ENCODE measurements around the gene BOD1. TPM values are rescaled to one million over a fixed set of nuclear protein-coding genes. Genes with fewer than 3 reads are reported as not detected.

BOD1 gene
- total and polyA plus RNA-seq, 9 of the 15 experiments (the other 6 are each of a cell fraction or from before 2014, with no cell fraction given): 10.1 to 31.6 (median 22.6) TPM

DNA sequence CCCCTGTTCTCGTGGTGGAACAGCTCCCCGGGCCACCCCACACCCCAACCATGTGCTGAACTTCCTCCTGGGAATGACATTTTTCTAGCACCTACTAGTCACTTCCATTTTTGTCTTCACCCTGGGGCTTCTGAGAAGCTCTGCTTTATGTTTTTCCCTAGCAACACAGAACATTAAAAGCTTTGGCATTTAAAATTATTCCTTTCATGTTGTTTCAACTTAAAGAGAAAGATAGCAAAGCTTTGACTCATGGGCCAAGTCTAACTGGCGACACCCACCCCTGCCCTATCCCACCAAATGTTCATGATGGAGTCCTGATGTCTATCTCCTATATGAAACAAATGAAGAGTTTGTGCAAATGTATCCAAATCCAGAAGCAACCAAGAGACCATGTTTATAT, 22.4 kb downstream of the BOD1 start (continued):
- TF ChIP-seq TFAM (CRISPR knock-in tag; conservative IDR thresholded peaks at IDR 0.05) (no peak), IRF2 (CRISPR knock-in tag; IDR thresholded peaks at IDR 0.05) (no peak)

DNA sequence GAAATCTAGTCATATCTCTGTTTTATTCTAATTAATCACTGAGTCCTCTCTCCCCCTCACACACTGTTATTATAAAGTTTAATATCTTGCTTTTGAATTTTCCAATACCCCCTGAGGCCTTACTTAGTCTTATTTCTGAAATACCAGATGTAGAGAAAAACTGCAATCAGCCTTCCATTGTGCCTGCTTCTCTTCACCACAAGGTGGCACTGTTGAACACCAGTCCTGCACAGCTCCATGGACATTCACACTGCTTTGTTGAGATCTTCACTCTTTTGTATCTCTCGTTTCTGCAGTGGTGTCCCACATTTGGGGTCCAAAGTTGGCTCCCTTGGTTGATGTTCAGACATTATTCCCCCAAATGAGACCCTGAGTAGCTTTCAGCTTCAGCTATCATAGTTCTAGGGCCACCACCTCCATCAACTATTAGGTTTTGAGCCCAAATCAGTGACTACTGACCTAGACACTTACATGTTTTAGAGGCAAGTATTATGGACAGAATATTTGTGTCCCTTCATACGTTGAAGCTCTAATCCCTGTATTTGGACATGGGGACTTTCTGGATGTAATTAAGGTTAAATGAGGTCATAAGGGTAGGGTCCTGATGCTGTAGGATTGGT, 24.3 kb downstream of the BOD1 start:
- ChIA-PET CTCF (ENCODE audit: low intra/inter-chr PET ratio) (interaction anchor here (0.6 to 1.0 kb wide), 4 partner anchors 381 to 720 kb away, joined by 3 to 7 read pairs (median 4); no protein-coding TSS in a partner anchor), POLR2A (interaction anchor here (1.2 kb wide), 1 partner anchor 15 kb away, joined by 3 read pairs; no protein-coding TSS in a partner anchor)
- Histone ChIP-seq H3K4me3 (no peak overlapping the region), H3K27me3 (ENCODE audit: control insufficient read depth in 2 of 2, insufficient read depth in 2 of 2, low read length in 2 of 2) (no peaks in the 10 kb centered on the region; a peak in 1 of 5 replicates), H3K79me2 (ENCODE audit: control insufficient read depth, insufficient read depth, low read length) (no peaks in the 10 kb centered on the region), H3K9me1 (ENCODE audit: control insufficient read depth, insufficient read depth, low read length) (no peaks in the 10 kb centered on the region), H3K4me1 (replicated peaks in 1 of 2; ENCODE audit: control insufficient read depth in 2 of 2, insufficient read depth in 2 of 2, low read length in 2 of 2) (no peaks in the 10 kb centered on the region), H3K9me3 (replicated peaks; ENCODE audit: control insufficient read depth, insufficient read depth, low read depth, low read length) (peaks cover 10% of the 10 kb centered on the region), H3K4me2 (ENCODE audit: insufficient read depth, low read length) (no peak overlapping the region), H3K9ac (ENCODE audit: insufficient read depth in 1 of 2, low read depth in 2 of 2, low read length in 2 of 2) (no peak overlapping the region), H3K36me3 (ENCODE audit: control insufficient read depth, insufficient read depth, low read length) (no peaks in the 10 kb centered on the region), H4K20me1 (replicated peaks; ENCODE audit: control insufficient read depth, insufficient read depth, low read length) (no peaks in the 10 kb centered on the region), H3K27ac (ENCODE audit: extremely low read depth, low read depth, low read length) (no peak overlapping the region), H2AFZ (ENCODE audit: low read depth, low read length) (no peak overlapping the region)
- no TSS peak for BruUV-seq (replicated peaks)
- ATAC-seq (peak; percentile 71), DNase-seq (ENCODE audit: extremely low read depth in 1 of 4, low spot score in 3 of 4) (peak; percentile 48 to 69 (median 50)), FAIRE-seq (peak; percentile 87)
- in situ Hi-C loops (cut with MboI): no loop called here
- 3% methylated on average over 2 of the region's 2 CpGs for WGBS (ENCODE audit: insufficient coverage, low coverage, missing lambda C conversion rate)
- intact Hi-C loops (cut with micrococcal nuclease): loop anchor here (1.0 kb wide), 1 partner anchor 24 kb away; the partner anchor contains the start of gene BOD1
- TF ChIP-seq CBX5 (IDR thresholded peaks at IDR 0.05; ENCODE audit: borderline replicate concordance, low read depth) (peak; percentile 100), CBX1 (IDR thresholded peaks at IDR 0.05; ENCODE audit: low read depth) (peak; percentile 99), RB1 (IDR thresholded peaks at IDR 0.05; ENCODE audit: low read depth) (peak; percentile 25; the same call in 1 of the 2 replicates), JUNB (CRISPR knock-in tag; conservative IDR thresholded peaks at IDR 0.05) (no peak), PHTF2 (CRISPR knock-in tag; IDR thresholded peaks at IDR 0.05) (no peak), CC2D1A (IDR thresholded peaks at IDR 0.05) (0 out of 2 replicates have a peak, but pooled peaks have one; percentile 37), NEUROD1 (IDR thresholded peaks at IDR 0.05; ENCODE audit: borderline replicate concordance, low read depth, low read length, partially characterized antibody) (peak; percentile 23), JUN (IDR thresholded peaks at IDR 0.05; ENCODE audit: borderline replicate concordance, low read depth, low read length) (0 out of 2 replicates have a peak, but pooled peaks have one; percentile 42), JUN (CRISPR knock-in tag; IDR thresholded peaks at IDR 0.05; ENCODE audit: borderline replicate concordance) (no peak), NFXL1 (CRISPR knock-in tag; IDR thresholded peaks at IDR 0.05) (no peak), TEAD4 (IDR thresholded peaks at IDR 0.05; ENCODE audit: low read length) (0 out of 2 replicates have a peak, but pooled peaks have one; percentile 21), TEAD4 (CRISPR knock-in tag; IDR thresholded peaks at IDR 0.05; ENCODE audit: borderline replicate concordance) (no peak), ZNF778 (CRISPR knock-in tag; IDR thresholded peaks at IDR 0.05) (no peak), TRIM24 (IDR thresholded peaks at IDR 0.05) (peak; percentile 13 to 76; a peak in 2 of 4 replicates), LEF1 (IDR thresholded peaks at IDR 0.05) (peak; percentile 39; the same call in 1 of the 2 replicates)
- TF ChIP-seq, protein P1, sequence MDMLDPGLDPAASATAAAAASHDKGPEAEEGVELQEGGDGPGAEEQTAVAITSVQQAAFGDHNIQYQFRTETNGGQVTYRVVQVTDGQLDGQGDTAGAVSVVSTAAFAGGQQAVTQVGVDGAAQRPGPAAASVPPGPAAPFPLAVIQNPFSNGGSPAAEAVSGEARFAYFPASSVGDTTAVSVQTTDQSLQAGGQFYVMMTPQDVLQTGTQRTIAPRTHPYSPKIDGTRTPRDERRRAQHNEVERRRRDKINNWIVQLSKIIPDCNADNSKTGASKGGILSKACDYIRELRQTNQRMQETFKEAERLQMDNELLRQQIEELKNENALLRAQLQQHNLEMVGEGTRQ (CRISPR knock-in tag; IDR thresholded peaks at IDR 0.05): no peak
- TF ChIP-seq, protein P2, sequence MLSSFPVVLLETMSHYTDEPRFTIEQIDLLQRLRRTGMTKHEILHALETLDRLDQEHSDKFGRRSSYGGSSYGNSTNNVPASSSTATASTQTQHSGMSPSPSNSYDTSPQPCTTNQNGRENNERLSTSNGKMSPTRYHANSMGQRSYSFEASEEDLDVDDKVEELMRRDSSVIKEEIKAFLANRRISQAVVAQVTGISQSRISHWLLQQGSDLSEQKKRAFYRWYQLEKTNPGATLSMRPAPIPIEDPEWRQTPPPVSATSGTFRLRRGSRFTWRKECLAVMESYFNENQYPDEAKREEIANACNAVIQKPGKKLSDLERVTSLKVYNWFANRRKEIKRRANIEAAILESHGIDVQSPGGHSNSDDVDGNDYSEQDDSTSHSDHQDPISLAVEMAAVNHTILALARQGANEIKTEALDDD (IDR thresholded peaks at IDR 0.05): no peak
- TF ChIP-seq, protein P3, sequence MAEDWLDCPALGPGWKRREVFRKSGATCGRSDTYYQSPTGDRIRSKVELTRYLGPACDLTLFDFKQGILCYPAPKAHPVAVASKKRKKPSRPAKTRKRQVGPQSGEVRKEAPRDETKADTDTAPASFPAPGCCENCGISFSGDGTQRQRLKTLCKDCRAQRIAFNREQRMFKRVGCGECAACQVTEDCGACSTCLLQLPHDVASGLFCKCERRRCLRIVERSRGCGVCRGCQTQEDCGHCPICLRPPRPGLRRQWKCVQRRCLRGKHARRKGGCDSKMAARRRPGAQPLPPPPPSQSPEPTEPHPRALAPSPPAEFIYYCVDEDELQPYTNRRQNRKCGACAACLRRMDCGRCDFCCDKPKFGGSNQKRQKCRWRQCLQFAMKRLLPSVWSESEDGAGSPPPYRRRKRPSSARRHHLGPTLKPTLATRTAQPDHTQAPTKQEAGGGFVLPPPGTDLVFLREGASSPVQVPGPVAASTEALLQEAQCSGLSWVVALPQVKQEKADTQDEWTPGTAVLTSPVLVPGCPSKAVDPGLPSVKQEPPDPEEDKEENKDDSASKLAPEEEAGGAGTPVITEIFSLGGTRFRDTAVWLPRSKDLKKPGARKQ (CRISPR knock-in tag; IDR thresholded peaks at IDR 0.05): no peak

Measured in K562 (cell line).